K562 (cell line): Measurements from ENCODE around the gene FAM110D. TPM values are rescaled to one million over a fixed set of nuclear protein-coding genes. Genes with fewer than 3 reads are reported as not detected.
A peak's percentile ranks its signal among the peaks of the same experiment; 100 is the strongest.

ENCODE experiments used
- ARID2 ChIP-seq: fragments of 450-650 bp; IDR thresholded peaks from 2 replicates; pipeline ENCODE4 v1.6.1; 2017; ENCODE audit warnings: antibody characterized with exemption, mild to moderate bottlenecking
- CREB3 ChIP-seq: fragments of 450-650 bp; conservative IDR thresholded peaks from 2 replicates; pipeline ENCODE4 v1.6.1; 2016; ENCODE audit warnings: missing genetic modification characterization, low read depth, mild to moderate bottlenecking, missing compliant biosample characterization, moderate library complexity
- HDGF ChIP-seq: fragments of 450-650 bp; IDR thresholded peaks from 2 replicates; pipeline ENCODE4 v1.6.1; 2016
- NFRKB ChIP-seq: fragments of 450-650 bp; IDR thresholded peaks from 2 replicates; pipeline ENCODE4 v1.6.1; 2016; ENCODE audit warnings: low read depth
- NR0B1 ChIP-seq: fragments of 450-650 bp; IDR thresholded peaks from one replicate; pipeline ENCODE4 v1.6.1; 2018; ENCODE audit warnings: mild to moderate bottlenecking, moderate library complexity; ENCODE audit not compliant: partially characterized antibody
- NR2C2 ChIP-seq, 2 experiments: fragments of 200-800 bp in 1 of 2; sonication (Bioruptor generic) in 1 of 2; sonication (generic) in 1 of 2; formaldehyde crosslinking in 1 of 2; IDR thresholded peaks; 2 replicates each; pipeline versions ENCODE4 v1.6.1 to v1.8.0; 2016 to 2022; ENCODE audit warnings: mild to moderate bottlenecking in 1 of 2, missing compliant biosample characterization in 1 of 2, missing genetic modification characterization in 1 of 2, missing genetic modification reagents in 1 of 2
- POLR2B ChIP-seq: fragments of 450-650 bp; IDR thresholded peaks from 2 replicates; pipeline ENCODE4 v1.6.1; 2018; ENCODE audit warnings: low read depth; ENCODE audit not compliant: partially characterized antibody
- PTTG1 ChIP-seq: fragments of 450-650 bp; IDR thresholded peaks from 2 replicates; pipeline ENCODE4 v1.6.1; 2016; ENCODE audit warnings: low read depth, mild to moderate bottlenecking, missing genetic modification characterization, missing compliant biosample characterization
- REST ChIP-seq, 2 experiments: fragments of 450-650 bp; formaldehyde crosslinking in 1 of 2; IDR thresholded peaks; 2 replicates each; pipeline versions ENCODE4 v1.4.0 to v1.6.1; 2014 to 2020; ENCODE audit warnings: mild to moderate bottlenecking in 2 of 2, borderline replicate concordance in 1 of 2, low read depth in 1 of 2
- TEAD1 ChIP-seq, 2 experiments: fragments of 450-650 bp in 1 of 2; sonication (generic) in 1 of 2; formaldehyde crosslinking; IDR thresholded peaks; 2 replicates each; pipeline versions ENCODE4 v1.4.0 to v1.8.0; 2020 to 2022; ENCODE audit warnings: mild to moderate bottlenecking in 2 of 2, missing genetic modification reagents in 1 of 2
- YBX1 ChIP-seq: fragments of 450-650 bp; IDR thresholded peaks from 2 replicates; pipeline ENCODE4 v1.7.1; 2016; ENCODE audit warnings: mild to moderate bottlenecking
- ZNF263 ChIP-seq: sonication (generic); formaldehyde crosslinking; IDR thresholded peaks from 2 replicates; pipeline ENCODE4 v1.8.0; 2022; ENCODE audit warnings: mild to moderate bottlenecking, missing genetic modification reagents, borderline replicate concordance
- ZNF311 ChIP-seq: fragments of 250-450 bp; sonication (Bioruptor Pico); IDR thresholded peaks from 2 replicates; pipeline ENCODE4 v1.4.0; 2020; ENCODE audit warnings: mild to moderate bottlenecking, moderate library complexity
- ZNF76 ChIP-seq: fragments of 250-450 bp; sonication (Bioruptor Pico); IDR thresholded peaks from 2 replicates; pipeline ENCODE4 v1.4.0; 2020; ENCODE audit warnings: mild to moderate bottlenecking, moderate library complexity, borderline replicate concordance
- ZNF778 ChIP-seq: fragments of 450-650 bp; formaldehyde crosslinking; IDR thresholded peaks from 2 replicates; pipeline ENCODE4 v1.4.0; 2020; ENCODE audit warnings: mild to moderate bottlenecking, moderate library complexity
- polyA plus RNA-seq, 8 experiments: library from polyadenylated mRNA; depleted of rRNA in 4 of 8; stranded (reverse) in 5 of 8; unstranded in 3 of 8; fragments of >200 nt; fragmentation: Nextera tagmentation in 2 of 8; fragmentation: Illumina TruSeq in 1 of 8; extraction: Ambion mirVana in 2 of 8; extraction: Trizol in 1 of 8; gene quantifications; 2 replicates each; pipeline versions ENCODE4 v1.2.1 to v1.2.3, GENCODE V29; 2011 to 2014; ENCODE audit warnings: inconsistent platforms in 1 of 8, missing spikeins in 1 of 8
- total RNA-seq, 7 experiments: library from RNA; depleted of rRNA in 6 of 7; stranded (reverse); fragments of >200 nt in 6 of 7; fragmentation: Illumina TruSeq in 2 of 7; extraction: Trizol in 2 of 7; gene quantifications; 2 replicates each; pipeline versions ENCODE4 v1.2.1 to v1.2.3, GENCODE V29; 2011 to 2021; ENCODE audit warnings: low replicate concordance in 1 of 7
- TF ChIP-seq, protein P1 (sequence below), 2 experiments: fragments of 450-650 bp in 1 of 2; sonication (generic) in 1 of 2; formaldehyde crosslinking; conservative IDR thresholded peaks; 2 replicates each; pipeline versions ENCODE4 v1.4.0 to v1.8.1; 2020 to 2022; ENCODE audit warnings: mild to moderate bottlenecking in 1 of 2, missing genetic modification reagents in 1 of 2

Gene FAM110D
- total and polyA plus RNA-seq, 9 of the 15 experiments (the other 6 are each of a cell fraction or from before 2014, with no cell fraction given) = 0.04 to 1.1 (median 0.33) TPM

DNA sequence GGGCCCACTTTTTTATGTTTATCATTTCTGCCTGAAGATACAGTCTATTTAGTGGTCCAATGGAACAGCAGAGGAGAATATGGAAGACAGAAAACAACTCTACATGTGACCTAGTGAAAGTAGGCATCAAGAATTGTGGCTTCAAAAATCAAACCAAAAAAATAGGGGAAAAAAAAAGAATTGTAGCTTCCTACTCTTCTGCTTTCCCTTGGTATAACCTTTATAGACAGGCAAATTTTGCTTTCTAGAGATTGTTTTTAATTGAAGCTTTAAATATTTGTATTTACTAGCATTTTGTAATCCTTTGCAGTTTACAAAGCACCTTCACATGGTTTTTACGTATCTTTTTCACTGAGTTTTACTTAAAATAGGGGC lies 32.9 kb upstream of the FAM110D start (continued):
- TF ChIP-seq REST (IDR thresholded peaks at IDR 0.05; ENCODE audit: borderline replicate concordance) (no peak), REST (CRISPR knock-in tag; IDR thresholded peaks at IDR 0.05; ENCODE audit: low read depth) (no peak), CREB3 (peak; percentile 83), ZNF311 (CRISPR knock-in tag) (peak; percentile 75; the same call in 1 of the 2 replicates), POLR2B (no peak), NFRKB (peak; percentile 96), PTTG1 (tag) (peak; percentile 58), ZNF263 (CRISPR knock-in tag) (no peak), NR2C2 (CRISPR knock-in tag; IDR thresholded peaks at IDR 0.05) (no peak), NR2C2 (tag; IDR thresholded peaks at IDR 0.05) (no peak; the same call in 1 of the 2 replicates), YBX1 (no peak), TEAD1 (CRISPR knock-in tag; IDR thresholded peaks at IDR 0.05) (peak in 1 of 2 experiments; percentile 4; a peak in 1 of 4 replicates), NR0B1 (peak; percentile 50), ZNF76 (CRISPR knock-in tag) (no peak), ZNF778 (no peak), HDGF (no peak), ARID2 (no peak; the same call in 1 of the 2 replicates)
- TF ChIP-seq, protein P1, sequence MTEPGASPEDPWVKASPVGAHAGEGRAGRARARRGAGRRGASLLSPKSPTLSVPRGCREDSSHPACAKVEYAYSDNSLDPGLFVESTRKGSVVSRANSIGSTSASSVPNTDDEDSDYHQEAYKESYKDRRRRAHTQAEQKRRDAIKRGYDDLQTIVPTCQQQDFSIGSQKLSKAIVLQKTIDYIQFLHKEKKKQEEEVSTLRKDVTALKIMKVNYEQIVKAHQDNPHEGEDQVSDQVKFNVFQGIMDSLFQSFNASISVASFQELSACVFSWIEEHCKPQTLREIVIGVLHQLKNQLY (CRISPR knock-in tag; conservative IDR thresholded peaks at IDR 0.05) = peak in 1 of 2 experiments; percentile 78; a peak in 1 of 4 replicates
